Smooth muscle cell (in vitro differentiated cells): ENCODE data around the gene STX16. TPM values are rescaled to one million over a fixed set of nuclear protein-coding genes. Genes with fewer than 3 reads are reported as not detected.

ENCODE experiments used
- DNase-seq: peaks from one replicate; lab custom pipeline; 2025; ENCODE audit not compliant: unreplicated experiment; lab: John Stamatoyannopoulos, UW
- H2AFZ ChIP-seq: fragments of 200-600 bp; sonication (generic); 2 replicates; pipeline ENCODE4 v1.6.0; 2016; ENCODE audit warnings: antibody characterized with exemption, low read depth, mild to moderate bottlenecking
- H3F3A ChIP-seq: fragments of 200-600 bp; sonication (generic); 2 replicates; pipeline ENCODE4 v1.6.0; 2017; ENCODE audit warnings: antibody characterized with exemption, low read depth
- H3K27ac ChIP-seq: fragments of 200-600 bp; sonication (generic); 2 replicates; pipeline ENCODE4 v1.5.1; 2016; ENCODE audit warnings: low read depth, mild to moderate bottlenecking
- H3K27me3 ChIP-seq: fragments of 200-600 bp; sonication (generic); 2 replicates; pipeline ENCODE4 v1.6.1; 2016; ENCODE audit warnings: low read depth, mild to moderate bottlenecking
- H3K36me3 ChIP-seq: fragments of 200-600 bp; sonication (generic); 2 replicates; pipeline ENCODE4 v1.5.1; 2016; ENCODE audit warnings: low read depth
- H3K4me1 ChIP-seq: fragments of 200-600 bp; sonication (generic); 2 replicates; pipeline ENCODE4 v1.5.1; 2016; ENCODE audit warnings: low read depth
- H3K4me2 ChIP-seq: fragments of 200-600 bp; sonication (generic); 2 replicates; pipeline ENCODE4 v1.6.0; 2016; ENCODE audit warnings: mild to moderate bottlenecking
- H3K4me3 ChIP-seq: fragments of 200-600 bp; sonication (generic); 2 replicates; pipeline ENCODE4 v1.5.1; 2016; ENCODE audit warnings: mild to moderate bottlenecking
- H3K79me2 ChIP-seq: fragments of 200-600 bp; sonication (generic); 2 replicates; pipeline ENCODE4 v1.6.0; 2016; ENCODE audit warnings: low read depth, mild to moderate bottlenecking
- H3K9ac ChIP-seq: fragments of 200-600 bp; sonication (generic); 2 replicates; pipeline ENCODE4 v1.6.0; 2016; ENCODE audit warnings: low read depth
- H3K9me3 ChIP-seq: fragments of 200-600 bp; sonication (generic); replicated peaks from 2 replicates; pipeline ENCODE4 v1.5.1; 2016; ENCODE audit warnings: low read depth
- H4K20me1 ChIP-seq: fragments of 200-600 bp; sonication (generic); 2 replicates; pipeline ENCODE4 v1.6.0; 2016; ENCODE audit warnings: low read depth
- CTCF ChIP-seq: fragments of 200-600 bp; sonication (generic); IDR thresholded peaks from 2 replicates; pipeline ENCODE4 v1.5.1; 2017; ENCODE audit warnings: borderline replicate concordance, mild to moderate bottlenecking, antibody characterized with exemption; ENCODE audit not compliant: insufficient read depth, poor library complexity, severe bottlenecking
- WGBS: methylation state at CpG from one replicate; pipeline ENCODE4 v1.1.7; 2016; ENCODE audit warnings: low lambda C conversion rate; 5-methylcytosine and 5-hydroxymethylcytosine counted together
- polyA plus RNA-seq: library from polyadenylated mRNA; unstranded; fragments of >200 nt; fragmentation: Nextera tagmentation; extraction: Ambion mirVana; gene quantifications from 2 replicates; pipeline ENCODE4 v1.2.1, GENCODE V29; 2016
- total RNA-seq: library from RNA; depleted of rRNA; stranded (reverse); fragments of >200 nt; gene quantifications from 2 replicates; pipeline ENCODE4 v1.2.3, GENCODE V29; 2014

STX16 gene
- total and polyA plus RNA-seq, 2 experiments from 2014 or later = 22.5 to 35.8 TPM

DNA sequence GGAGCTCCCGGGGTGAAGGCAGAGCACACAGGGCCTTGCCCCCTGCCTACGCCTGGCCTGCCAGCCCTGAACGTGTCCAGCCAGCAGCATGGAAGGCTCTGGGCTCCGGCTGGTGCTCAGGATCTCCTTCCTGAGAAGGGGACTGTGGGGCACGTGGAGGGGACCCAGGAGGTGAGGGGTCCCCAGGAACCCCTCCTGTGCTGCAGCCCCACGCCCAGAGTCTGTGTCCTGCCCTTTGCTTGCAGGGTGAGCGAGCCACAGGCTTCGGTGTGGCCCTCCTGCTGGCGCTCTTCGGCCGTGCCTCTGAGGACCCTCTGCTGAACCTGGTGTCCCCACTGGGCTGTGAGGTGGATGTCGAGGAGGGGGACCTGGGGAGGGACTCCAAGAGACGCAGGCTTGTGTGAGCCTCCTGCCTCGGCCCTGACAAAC is 63.9 kb downstream of the STX16 start:
- no peak overlapping the region for H3K9ac ChIP-seq
- WGBS = 95% methylated on average over 14 of the region's 14 CpGs

GRCh38 chr20:58715391-58715800 is 64.3 kb downstream of the STX16 start:
- Histone ChIP-seq H3K9me3 (no peaks in the 10 kb centered on the region), H3F3A (no peaks in the 10 kb centered on the region), H3K4me1 (no peaks in the 10 kb centered on the region), H3K27ac (no peak overlapping the region), H3K9ac (no peak overlapping the region), H3K36me3 (no peaks in the 10 kb centered on the region), H2AFZ (no peak overlapping the region), H3K27me3 (no peaks in the 10 kb centered on the region), H3K4me3 (no peak overlapping the region), H3K4me2 (no peak overlapping the region), H3K79me2 (no peaks in the 10 kb centered on the region), H4K20me1 (no peaks in the 10 kb centered on the region)
- no peak for TF ChIP-seq CTCF
- no peak for DNase-seq
- 90% methylated on average over 11 of the region's 11 CpGs for WGBS

More for the DNA sequence above, 63.9 kb downstream of the STX16 start:
- no peak for TF ChIP-seq CTCF
- Histone ChIP-seq H3F3A (no peaks in the 10 kb centered on the region), H3K4me3 (no peak overlapping the region), H3K27me3 (no peaks in the 10 kb centered on the region), H3K79me2 (no peaks in the 10 kb centered on the region), H3K27ac (no peak overlapping the region), H4K20me1 (no peaks in the 10 kb centered on the region), H3K9me3 (no peaks in the 10 kb centered on the region), H2AFZ (no peak overlapping the region), H3K4me1 (no peaks in the 10 kb centered on the region), H3K4me2 (no peak overlapping the region), H3K36me3 (no peaks in the 10 kb centered on the region)
- no peak for DNase-seq

GRCh38 chr20:58715801-58716475 is 64.9 kb downstream of the STX16 start:
- Histone ChIP-seq H3K27ac (no peak overlapping the region), H3K9me3 (no peaks in the 10 kb centered on the region), H3K4me2 (no peak overlapping the region), H3K4me3 (no peak overlapping the region), H3K27me3 (peaks cover 2% of the 10 kb centered on the region), H3F3A (no peaks in the 10 kb centered on the region), H3K79me2 (no peaks in the 10 kb centered on the region), H3K4me1 (no peaks in the 10 kb centered on the region), H2AFZ (no peak overlapping the region), H3K36me3 (no peaks in the 10 kb centered on the region), H4K20me1 (no peaks in the 10 kb centered on the region), H3K9ac (no peak overlapping the region)
- no peak for DNase-seq
- WGBS = 96% methylated on average over 14 of the region's 18 CpGs
- TF ChIP-seq CTCF = no peak
